SIG-M5 treated with dmso at 0.1 percent for 504 hours (cell line): ENCODE results near the gene HS3ST3B1.

Experiments used
- DNase-seq: peaks from one replicate; lab custom pipeline; 2025; ENCODE audit not compliant: unreplicated experiment; lab: John Stamatoyannopoulos, UW

The HS3ST3B1 gene

GRCh38 chr17:14398766-14399165, 97.9 kb downstream of the HS3ST3B1 start:
- DNase-seq: no peak
